Stomach (tissue), 4 donors: Measurements from ENCODE around the gene ACAD10.

Experiments
- CTCF ChIP-seq, 7 experiments: fragments of 450-650 bp in 4 of 7; fragments of 200-600 bp in 3 of 7; sonication (generic) in 3 of 7; IDR thresholded peaks; one replicate each; pipeline ENCODE4 v1.5.1; 2016 to 2019; ENCODE audit warnings: antibody characterized with exemption in 7 of 7, control low read depth in 2 of 7, mild to moderate bottlenecking in 1 of 7
- POLR2A ChIP-seq, 4 donors: fragments of 450-650 bp; IDR thresholded peaks; one replicate each; pipeline ENCODE4 v1.6.1; 2016; ENCODE audit warnings: antibody characterized with exemption in 4 of 4, control low read depth in 2 of 4, mild to moderate bottlenecking in 1 of 4, moderate library complexity in 1 of 4
- POLR2AphosphoS5 ChIP-seq, 3 donors: sonication (generic); formaldehyde crosslinking; IDR thresholded peaks; one replicate each; pipeline ENCODE4 v1.6.1; 2016; ENCODE audit warnings: antibody characterized with exemption in 3 of 3

GRCh38 chr12:111791507-111791906 lies 105.7 kb downstream of the ACAD10 start:
- TF ChIP-seq POLR2A (IDR thresholded peaks at IDR 0.05) (no peak), POLR2AphosphoS5 (IDR thresholded peaks at IDR 0.05) (no peak), CTCF (IDR thresholded peaks at IDR 0.05) (no peak)
